HUES48 (cell line): ENCODE results near the gene TM9SF2.
"Not testable (repeated sequence)": the region's sequence is repeated elsewhere in the genome, so short reads cannot be mapped to it uniquely, and the experiment has no call there.

Source experiments
- H3K27ac ChIP-seq: one replicate; pipeline ENCODE4 v1.7.0; 2013; ENCODE audit warnings: low read depth, low read length, inconsistent platforms
- H3K27me3 ChIP-seq: 2 replicates; pipeline ENCODE4 v1.6.1; 2013; ENCODE audit warnings: mild to moderate bottlenecking, low read length; ENCODE audit not compliant: control insufficient read depth, insufficient read depth
- H3K36me3 ChIP-seq: 2 replicates; pipeline ENCODE4 v1.6.1; 2013; ENCODE audit warnings: low read length; ENCODE audit not compliant: control insufficient read depth, insufficient read depth
- H3K4me1 ChIP-seq: 2 replicates; pipeline ENCODE4 v1.6.1; 2013; ENCODE audit warnings: mild to moderate bottlenecking, low read length; ENCODE audit not compliant: control insufficient read depth, insufficient read depth
- H3K4me3 ChIP-seq: 2 replicates; pipeline ENCODE4 v1.5.1; 2013; ENCODE audit warnings: mild to moderate bottlenecking, low read depth, low read length
- H3K9ac ChIP-seq: 2 replicates; pipeline ENCODE4 v1.6.1; 2013; ENCODE audit warnings: mild to moderate bottlenecking, low read depth, low read length, moderate library complexity
- H3K9me3 ChIP-seq: 2 replicates; pipeline ENCODE4 v1.6.1; 2013; ENCODE audit warnings: low read length; ENCODE audit not compliant: control insufficient read depth, insufficient read depth

The TM9SF2 gene

GRCh38 chr13:99563404-99563803 is 62.1 kb downstream of the TM9SF2 start:
- Histone ChIP-seq H3K9ac (no peak overlapping the region), H3K27ac (no peak overlapping the region), H3K4me3 (no peak overlapping the region), H3K9me3 (no peaks in the 10 kb centered on the region), H3K4me1 (peaks cover 7% of the 10 kb centered on the region; the same call in 1 of the 2 replicates), H3K27me3 (no peaks in the 10 kb centered on the region), H3K36me3 (peaks cover 36% of the 10 kb centered on the region)

GRCh38 chr13:99564386-99564785 is 63.1 kb downstream of the TM9SF2 start:
- peaks cover 2% of the 10 kb centered on the region; the same call in 1 of the 2 replicates for H3K9me3 ChIP-seq
- H3K27me3 ChIP-seq, result no peaks in the 10 kb centered on the region
- H3K27ac ChIP-seq, result no peak overlapping the region
- H3K4me1 ChIP-seq, result peaks cover 7% of the 10 kb centered on the region; the same call in 1 of the 2 replicates
- H3K9ac ChIP-seq, result no peak overlapping the region
- H3K36me3 ChIP-seq, result peaks cover 32% of the 10 kb centered on the region
- H3K4me3 ChIP-seq, result no peak overlapping the region

- no peak overlapping the region for H3K9ac ChIP-seq
- H3K27me3 ChIP-seq, result no peaks in the 10 kb centered on the region
- peaks cover 24% of the 10 kb centered on the region for H3K36me3 ChIP-seq
- no peak overlapping the region for H3K4me3 ChIP-seq
- no peak overlapping the region for H3K27ac ChIP-seq
- peaks cover 4% of the 10 kb centered on the region; the same call in 1 of the 2 replicates for H3K9me3 ChIP-seq
- H3K4me1 ChIP-seq, result peaks cover 7% of the 10 kb centered on the region; the same call in 1 of the 2 replicates
Observed at GRCh38 chr13:99565478-99566124, 64.3 kb downstream of the TM9SF2 start.

GRCh38 chr13:99566125-99567083 is 65.1 kb downstream of the TM9SF2 start:
- H3K4me3 ChIP-seq, result no peak overlapping the region
- peaks cover 17% of the 10 kb centered on the region for H3K36me3 ChIP-seq
- peaks cover 4% of the 10 kb centered on the region; the same call in 1 of the 2 replicates for H3K9me3 ChIP-seq
- H3K27me3 ChIP-seq, result no peaks in the 10 kb centered on the region
- H3K4me1 ChIP-seq, result peaks cover 7% of the 10 kb centered on the region; the same call in 1 of the 2 replicates
- no peak overlapping the region for H3K9ac ChIP-seq
- no peak overlapping the region for H3K27ac ChIP-seq

GRCh38 chr13:99568901-99569300 is 67.6 kb downstream of the TM9SF2 start:
- not testable (repeated sequence) for H3K9ac ChIP-seq, H3K4me3 ChIP-seq, H3K27ac ChIP-seq, H3K27me3 ChIP-seq, H3K9me3 ChIP-seq, H3K36me3 ChIP-seq
- H3K4me1 ChIP-seq, result peaks cover 14% of the 10 kb centered on the region; the same call in 1 of the 2 replicates

GRCh38 chr13:99572131-99572530 is 70.9 kb downstream of the TM9SF2 start:
- Histone ChIP-seq H3K4me3 (no peak overlapping the region), H3K27me3 (no peaks in the 10 kb centered on the region), H3K4me1 (0 out of 2 replicates have a peak, but pooled peaks cover 7% of the 10 kb centered on the region), H3K9me3 (peaks cover 4% of the 10 kb centered on the region; the same call in 1 of the 2 replicates), H3K9ac (no peak overlapping the region), H3K36me3 (no peaks in the 10 kb centered on the region), H3K27ac (no peak overlapping the region)

GRCh38 chr13:99572921-99573320 is 71.6 kb downstream of the TM9SF2 start:
- Histone ChIP-seq H3K4me1 (0 out of 2 replicates have a peak, but pooled peaks cover 7% of the 10 kb centered on the region), H3K27me3 (no peaks in the 10 kb centered on the region), H3K9ac (no peak overlapping the region), H3K9me3 (peaks cover 4% of the 10 kb centered on the region; the same call in 1 of the 2 replicates), H3K4me3 (no peak overlapping the region), H3K27ac (no peak overlapping the region), H3K36me3 (no peaks in the 10 kb centered on the region)

- H3K9me3 ChIP-seq, result no peaks in the 10 kb centered on the region
- H3K27ac ChIP-seq, result no peak overlapping the region
- no peak overlapping the region for H3K4me3 ChIP-seq
- no peaks in the 10 kb centered on the region for H3K36me3 ChIP-seq
- no peak overlapping the region for H3K9ac ChIP-seq
- H3K4me1 ChIP-seq, result 0 out of 2 replicates have a peak, but pooled peaks cover 7% of the 10 kb centered on the region
- H3K27me3 ChIP-seq, result no peaks in the 10 kb centered on the region
Observed at GRCh38 chr13:99575376-99576120, 74.3 kb downstream of the TM9SF2 start.

- Histone ChIP-seq H3K4me1 (no peaks in the 10 kb centered on the region), H3K9ac (no peak overlapping the region), H3K9me3 (no peaks in the 10 kb centered on the region)
Observed at GRCh38 chr13:99577934-99578917, 77.0 kb downstream of the TM9SF2 start.

More at GRCh38 chr13:99577934-99578917, 77.0 kb downstream of the TM9SF2 start:
- Histone ChIP-seq H3K27me3 (no peaks in the 10 kb centered on the region), H3K36me3 (no peaks in the 10 kb centered on the region), H3K4me3 (no peak overlapping the region), H3K27ac (no peak overlapping the region)
